H1 (cell line): ENCODE measurements around the gene DUSP1. TPM values are rescaled to one million over a fixed set of nuclear protein-coding genes. Genes with fewer than 3 reads are reported as not detected.

Source experiments
- CTCF ChIA-PET: fragments of 300-600 bp; sonication (Branson Sonifier 250); formaldehyde crosslinking; loops from one replicate; lab custom pipeline; 2021; ENCODE audit not compliant: partially characterized antibody; lab: Charles Lee
- POLR2A ChIA-PET: fragments of 300-600 bp; sonication (Branson Sonifier 250); formaldehyde crosslinking; loops from one replicate; lab custom pipeline; 2021; ENCODE audit warnings: inconsistent platforms; ENCODE audit not compliant: partially characterized antibody; lab: Charles Lee
- DNase-seq, 2 experiments: peaks; one replicate each; pipeline versions ENCODE4 v3.0.0 to v3.0.0-alpha.2; 2010 to 2022; ENCODE audit warnings: low spot score in 2 of 2, low read depth in 1 of 2, mixed read lengths in 1 of 2
- FAIRE-seq: peaks from 2 replicates; lab custom pipeline; 2011; peaks lifted over from hg19 to GRCh38; lab: Jason Lieb, UNC
- H2AFZ ChIP-seq: 2 replicates; pipeline ENCODE4 v1.8.1; 2012; ENCODE audit warnings: low read length, inconsistent platforms
- H2AK5ac ChIP-seq: 2 replicates; pipeline ENCODE4 v1.6.1; 2013; ENCODE audit warnings: low read depth, low read length
- H2BK120ac ChIP-seq: replicated peaks from 2 replicates; pipeline ENCODE3; 2013; ENCODE audit warnings: low read depth, low read length, inconsistent platforms
- H2BK12ac ChIP-seq: 2 replicates; pipeline ENCODE4 v1.6.1; 2013; ENCODE audit warnings: low read depth, low read length
- H2BK15ac ChIP-seq: 2 replicates; pipeline ENCODE4 v1.6.1; 2013; ENCODE audit warnings: low read length
- H2BK20ac ChIP-seq: 2 replicates; pipeline ENCODE4 v1.6.1; 2013; ENCODE audit warnings: low read length
- H2BK5ac ChIP-seq: 2 replicates; pipeline ENCODE4 v1.6.1; 2013; ENCODE audit warnings: low read depth, low read length
- H3K14ac ChIP-seq: 2 replicates; pipeline ENCODE4 v1.6.1; 2013; ENCODE audit warnings: inconsistent platforms; ENCODE audit not compliant: insufficient read length
- H3K18ac ChIP-seq: 2 replicates; pipeline ENCODE4 v1.6.1; 2013; ENCODE audit warnings: low read length; ENCODE audit errors: extremely low read depth
- H3K23ac ChIP-seq: 2 replicates; pipeline ENCODE4 v1.6.1; 2013; ENCODE audit warnings: inconsistent platforms; ENCODE audit not compliant: insufficient read length
- H3K23me2 ChIP-seq: 2 replicates; pipeline ENCODE4 v1.6.1; 2013; ENCODE audit warnings: low read depth, low read length
- H3K27ac ChIP-seq: 2 replicates; pipeline ENCODE4 v1.6.1; 2011; ENCODE audit warnings: low read depth, low read length, inconsistent platforms
- H3K27me3 ChIP-seq, 4 experiments: replicated peaks in 1 of 4; 1 replicate in 1 of 4; 2 replicates in 3 of 4; pipeline versions ENCODE4 v1.6.1 to v1.8.1; 2011 to 2013; ENCODE audit warnings: low read length in 3 of 4, mild to moderate bottlenecking in 3 of 4, inconsistent platforms in 2 of 4, mixed read lengths in 2 of 4, moderate library complexity in 1 of 4; ENCODE audit not compliant: control insufficient read depth in 3 of 4, insufficient read depth in 3 of 4; ENCODE audit errors: extremely low read depth in 1 of 4
- H3K36me3 ChIP-seq, 4 experiments: 2 replicates each; pipeline versions ENCODE4 v1.6.1 to v1.8.1; 2011 to 2013; ENCODE audit warnings: mild to moderate bottlenecking in 4 of 4, low read length in 3 of 4, moderate library complexity in 2 of 4, control low read depth in 1 of 4, inconsistent platforms in 1 of 4; ENCODE audit not compliant: insufficient read depth in 4 of 4, control insufficient read depth in 2 of 4
- H3K4ac ChIP-seq: replicated peaks from 2 replicates; pipeline ENCODE3; 2013; ENCODE audit warnings: low read length, low read depth, mixed read lengths, inconsistent platforms; ENCODE audit not compliant: insufficient read length
- H3K4me1 ChIP-seq, 4 experiments: replicated peaks in 1 of 4; 1 replicate in 1 of 4; 2 replicates in 3 of 4; pipeline versions ENCODE4 v1.6.1 to v1.8.1; 2011 to 2013; ENCODE audit warnings: low read length in 3 of 4, inconsistent platforms in 2 of 4, mixed read lengths in 1 of 4; ENCODE audit not compliant: insufficient read depth in 4 of 4, control insufficient read depth in 3 of 4
- H3K4me2 ChIP-seq, 2 experiments: 2 replicates each; pipeline versions ENCODE4 v1.6.1 to v1.8.1; 2011 to 2013; ENCODE audit warnings: low read depth in 2 of 2, low read length in 2 of 2, control low read depth in 1 of 2, inconsistent platforms in 1 of 2, mild to moderate bottlenecking in 1 of 2; ENCODE audit not compliant: insufficient read depth in 1 of 2
- H3K4me3 ChIP-seq, 4 experiments: fragments of 200-600, 300-600 bp in 1 of 4; sonication (generic), shearing (Covaris generic), sonication (Bioruptor Twin) in 1 of 4; 2 replicates each; pipeline versions ENCODE4 v1.5.1 to v1.8.1; 2011 to 2016; ENCODE audit warnings: low read length in 4 of 4, low read depth in 3 of 4, control low read depth in 2 of 4, inconsistent platforms in 2 of 4, mild to moderate bottlenecking in 2 of 4, mixed read lengths in 1 of 4, moderate library complexity in 1 of 4; ENCODE audit not compliant: insufficient read depth in 2 of 4; ENCODE audit errors: extremely low read depth in 1 of 4
- H3K56ac ChIP-seq: replicated peaks from 2 replicates; pipeline ENCODE3; 2013; ENCODE audit warnings: low read depth, mild to moderate bottlenecking, mixed read lengths, low read length, inconsistent platforms; ENCODE audit not compliant: insufficient read length
- H3K79me1 ChIP-seq: 2 replicates; pipeline ENCODE4 v1.6.1; 2013; ENCODE audit warnings: low read depth, low read length, control low read depth
- H3K79me2 ChIP-seq, 2 experiments: 2 replicates each; pipeline versions ENCODE4 v1.6.1 to v1.8.1; 2012 to 2013; ENCODE audit warnings: low read length in 2 of 2, mild to moderate bottlenecking in 2 of 2, inconsistent platforms in 1 of 2; ENCODE audit not compliant: insufficient read depth in 2 of 2, control insufficient read depth in 1 of 2
- H3K9ac ChIP-seq, 4 experiments: replicated peaks in 1 of 4; 1 replicate in 1 of 4; 2 replicates in 3 of 4; pipeline versions ENCODE4 v1.6.1 to v1.8.1; 2011 to 2013; ENCODE audit warnings: low read depth in 3 of 4, low read length in 3 of 4, control low read depth in 2 of 4, mild to moderate bottlenecking in 2 of 4, moderate library complexity in 2 of 4, inconsistent platforms in 1 of 4; ENCODE audit errors: extremely low read depth in 1 of 4
- H3K9me3 ChIP-seq, 2 experiments: 2 replicates each; pipeline versions ENCODE4 v1.6.1 to v1.8.1; 2012 to 2013; ENCODE audit warnings: mild to moderate bottlenecking in 2 of 2, moderate library complexity in 2 of 2, control low read depth in 1 of 2, inconsistent platforms in 1 of 2, low read depth in 1 of 2, low read length in 1 of 2, mixed read lengths in 1 of 2; ENCODE audit not compliant: insufficient read depth in 2 of 2
- H4K20me1 ChIP-seq, 2 experiments: replicated peaks in 1 of 2; 2 replicates each; pipeline versions ENCODE3 to v1.8.1; 2011 to 2013; ENCODE audit warnings: inconsistent platforms in 2 of 2, low read length in 2 of 2, mild to moderate bottlenecking in 1 of 2; ENCODE audit not compliant: insufficient read depth in 2 of 2, control insufficient read depth in 1 of 2
- H4K5ac ChIP-seq: 2 replicates; pipeline ENCODE4 v1.6.1; 2013; ENCODE audit warnings: low read length, low read depth, mixed read lengths, inconsistent platforms; ENCODE audit not compliant: insufficient read length
- H4K8ac ChIP-seq: 2 replicates; pipeline ENCODE4 v1.8.0; 2013; ENCODE audit warnings: mild to moderate bottlenecking, moderate library complexity, low read length, inconsistent platforms; ENCODE audit not compliant: insufficient read depth; ENCODE audit errors: extremely low read depth
- H4K91ac ChIP-seq: replicated peaks from 2 replicates; pipeline ENCODE3; 2013; ENCODE audit warnings: low read length, mixed read lengths, inconsistent platforms; ENCODE audit not compliant: insufficient read length
- ATF2 ChIP-seq: IDR thresholded peaks from 2 replicates; pipeline ENCODE4 v1.6.1; 2012; ENCODE audit warnings: low read length, inconsistent platforms
- POU5F1 ChIP-seq: IDR thresholded peaks from 2 replicates; pipeline ENCODE4 v1.6.1; 2011; ENCODE audit warnings: low read depth, mild to moderate bottlenecking, low read length, moderate library complexity
- WGBS, 2 experiments: shearing (Covaris generic) in 1 of 2; methylation state at CpG; one replicate each; pipeline versions ENCODE4 v1.1.6 to v1.1.7; 2013 to 2015; ENCODE audit warnings: low lambda C conversion rate in 2 of 2, mixed read lengths in 2 of 2, inconsistent platforms in 1 of 2, low coverage in 1 of 2, missing lambda C conversion rate in 1 of 2; ENCODE audit not compliant: insufficient replicate concordance in 2 of 2, insufficient coverage in 1 of 2, insufficient read length in 1 of 2; ENCODE audit errors: extremely low coverage in 1 of 2, missing lambda C conversion rate in 1 of 2; 5-methylcytosine and 5-hydroxymethylcytosine counted together
- polyA plus RNA-seq, 7 experiments: library from polyadenylated mRNA; depleted of rRNA in 3 of 7; stranded (reverse) in 5 of 7; unstranded in 2 of 7; fragments of >200 nt in 5 of 7; fragments of 200-250 nt in 2 of 7; gene quantifications; 1 replicate in 5 of 7; 2 replicates in 1 of 7; 4 replicates in 1 of 7; pipeline versions ENCODE4 v1.2.1 to v1.2.3, GENCODE V29; 2011 to 2013; ENCODE audit warnings: missing spikeins in 2 of 7, mixed read lengths in 2 of 7
- total RNA-seq: library from RNA; stranded (reverse); fragmentation: NEBNext Ultra II Directional; extraction: Animal tissue kit (Norgen Biotek cat#: 25700); gene quantifications from 2 replicates; pipeline ENCODE4 v1.2.1, GENCODE V29; 2021

The DUSP1 gene
- total and polyA plus RNA-seq, 2 of the 8 experiments (the other 6 are each of a cell fraction or from before 2014, with no cell fraction given) = 6.5 to 11.7 TPM

GRCh38 chr5:172815631-172816030, 44.6 kb upstream of the DUSP1 start:
- H3K18ac ChIP-seq = no peak overlapping the region
- no peak overlapping the region for H3K23ac ChIP-seq
- H3K4me1 ChIP-seq = no peaks in the 10 kb centered on the region
- H4K8ac ChIP-seq = no peak overlapping the region
- H3K36me3 ChIP-seq = no peaks in the 10 kb centered on the region
- H2BK15ac ChIP-seq = no peak overlapping the region
- FAIRE-seq = no peak
- peaks cover 0 to 1% (median 0%) of the 10 kb centered on the region in 4 experiments; a peak in 2 of 7 replicates for H3K27me3 ChIP-seq
- no peaks in the 10 kb centered on the region; the same call in 1 of the 2 replicates for H3K23me2 ChIP-seq
- no peak overlapping the region for H4K5ac ChIP-seq
- no peak overlapping the region for H3K4me2 ChIP-seq
- H4K20me1 ChIP-seq = no peaks in the 10 kb centered on the region
- no peak overlapping the region for H3K14ac ChIP-seq
- ChIA-PET CTCF (interaction anchor here (1.1 to 1.6 kb wide), 3 partner anchors 43 to 118 kb away, joined by 3 to 4 read pairs (median 3); no protein-coding TSS in a partner anchor), POLR2A (no interaction called here)
- H3K79me1 ChIP-seq = no peaks in the 10 kb centered on the region
- H3K4ac ChIP-seq = no peak overlapping the region
- no peaks in the 10 kb centered on the region for H3K9me3 ChIP-seq
- no peak overlapping the region for H3K27ac ChIP-seq
- H2AK5ac ChIP-seq = no peak overlapping the region
- no peak overlapping the region for H4K91ac ChIP-seq
- no peak overlapping the region for H3K56ac ChIP-seq
- 79% methylated on average over 7 of the region's 7 CpGs; no CpG with 5 or more reads in 1 of the 2 experiments for WGBS, 2 experiments
- no peak overlapping the region for H2BK5ac ChIP-seq
- no peak for DNase-seq
- H3K9ac ChIP-seq = no peak overlapping the region
- no peak overlapping the region for H2BK12ac ChIP-seq
- no peak overlapping the region for H2BK20ac ChIP-seq
- H2BK120ac ChIP-seq = no peak overlapping the region
- TF ChIP-seq ATF2 (no peak), POU5F1 (no peak)
- H3K79me2 ChIP-seq = no peaks in the 10 kb centered on the region
- no peak overlapping the region for H3K4me3 ChIP-seq
- no peak overlapping the region for H2AFZ ChIP-seq
